Urinary bladder (tissue), 4 donors: Measurements from ENCODE around the gene PPFIA1. TPM values are rescaled to one million over a fixed set of nuclear protein-coding genes. Genes with fewer than 3 reads are reported as not detected.
"Not testable (repeated sequence)": the region's sequence is repeated elsewhere in the genome, so short reads cannot be mapped to it uniquely, and the experiment has no call there.

ENCODE experiments used
- DNase-seq: peaks from one replicate; pipeline ENCODE4 v3.0.0-alpha.2; 2015; ENCODE audit errors: extremely low spot score
- H3K27ac ChIP-seq: one replicate; pipeline ENCODE4 v1.5.1; 2013; ENCODE audit warnings: low read depth, mild to moderate bottlenecking, moderate library complexity
- H3K36me3 ChIP-seq: one replicate; pipeline ENCODE4 v1.6.1; 2013; ENCODE audit warnings: mild to moderate bottlenecking, moderate library complexity; ENCODE audit not compliant: insufficient read depth
- H3K4me1 ChIP-seq: one replicate; pipeline ENCODE4 v1.6.1; 2013; ENCODE audit warnings: mild to moderate bottlenecking, moderate library complexity; ENCODE audit not compliant: insufficient read depth
- H3K4me3 ChIP-seq: one replicate; pipeline ENCODE4 v1.5.1; 2013; ENCODE audit warnings: low read depth, low read length
- WGBS: extraction: QIAGEN DNeasy Blood & Tissue Kit; methylation state at CpG from one replicate; pipeline ENCODE4 v1.1.7; 2013; 5-methylcytosine and 5-hydroxymethylcytosine counted together
- polyA plus RNA-seq: library from polyadenylated mRNA; stranded (reverse); fragments of 200-250 nt; gene quantifications from one replicate; pipeline ENCODE4 v1.2.3, GENCODE V29; 2013
- total RNA-seq: library from RNA; depleted of rRNA; stranded (reverse); fragments of >200 nt; gene quantifications from one replicate; pipeline ENCODE4 v1.2.3, GENCODE V29; 2014
- donor health status: healthy with polysubstance abuse.
- donor health status: healthy.

The PPFIA1 gene
- total and polyA plus RNA-seq, 2 donors, result 25.5 to 54.0 TPM

GRCh38 chr11:70328556-70328955 lies 58.1 kb downstream of the PPFIA1 start:
- Histone ChIP-seq H3K27ac (no peak overlapping the region), H3K36me3 (peaks cover 2% of the 10 kb centered on the region), H3K4me3 (no peak overlapping the region), H3K4me1 (no peaks in the 10 kb centered on the region)
- DNase-seq, result no peak
- WGBS, result 92% methylated on average over 4 of the region's 4 CpGs

DNA sequence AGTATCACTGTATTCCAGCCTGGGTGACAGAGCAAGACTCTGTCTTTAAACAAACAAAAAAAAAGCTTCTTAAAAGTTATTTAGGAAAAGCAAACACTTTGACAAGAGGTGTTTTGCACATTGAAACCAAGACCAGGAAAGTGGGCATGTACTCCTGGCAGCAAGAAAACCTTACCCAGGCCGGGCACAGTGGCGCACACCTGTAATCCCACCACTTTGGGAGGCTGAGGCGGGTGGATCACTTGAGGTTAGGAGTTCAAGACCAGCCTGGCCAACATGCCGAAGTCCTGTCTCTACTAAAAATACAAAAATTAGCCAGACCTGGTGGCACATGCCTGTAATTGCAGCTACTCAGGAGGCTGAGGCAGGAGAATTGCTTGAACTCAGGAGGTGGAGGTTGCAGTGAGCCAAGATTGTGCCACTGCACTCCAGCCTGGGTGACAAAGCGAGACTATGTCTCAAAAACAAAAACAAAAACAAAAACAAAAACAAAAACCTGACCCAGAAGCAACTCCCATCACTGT lies 60.9 kb downstream of the PPFIA1 start:
- H3K4me1 ChIP-seq, H3K4me3 ChIP-seq, DNase-seq, H3K27ac ChIP-seq, H3K36me3 ChIP-seq: not testable (repeated sequence)
- WGBS, result 89% methylated on average over 5 of the region's 5 CpGs

- Histone ChIP-seq H3K4me3 (no peak overlapping the region), H3K36me3 (peaks cover 5% of the 10 kb centered on the region), H3K4me1 (no peaks in the 10 kb centered on the region), H3K27ac (no peak overlapping the region)
- WGBS, result 83% methylated on average over 10 of the region's 10 CpGs
- no peak for DNase-seq
Observed at GRCh38 chr11:70331901-70332300, 61.4 kb downstream of the PPFIA1 start.

- no peak overlapping the region for H3K4me3 ChIP-seq
- WGBS, result 94% methylated on average over 7 of the region's 7 CpGs
Observed at GRCh38 chr11:70332567-70332966, 62.1 kb downstream of the PPFIA1 start.

GRCh38 chr11:70333261-70333660 lies 62.8 kb downstream of the PPFIA1 start:
- no peak for DNase-seq
- Histone ChIP-seq H3K27ac (no peak overlapping the region), H3K4me1 (no peaks in the 10 kb centered on the region), H3K4me3 (no peak overlapping the region), H3K36me3 (peaks cover 5% of the 10 kb centered on the region)
- WGBS, result 90% methylated on average over 13 of the region's 13 CpGs

More at GRCh38 chr11:70332567-70332966, 62.1 kb downstream of the PPFIA1 start:
- no peak for DNase-seq
- no peak overlapping the region for H3K27ac ChIP-seq
- H3K36me3 ChIP-seq, result peaks cover 5% of the 10 kb centered on the region
- H3K4me1 ChIP-seq, result no peaks in the 10 kb centered on the region

GRCh38 chr11:70334351-70334995 lies 64.0 kb downstream of the PPFIA1 start:
- Histone ChIP-seq H3K4me3 (no peak overlapping the region), H3K27ac (no peak overlapping the region), H3K36me3 (peaks cover 3% of the 10 kb centered on the region), H3K4me1 (no peaks in the 10 kb centered on the region)
- 93% methylated on average over 16 of the region's 16 CpGs for WGBS
- DNase-seq, result no peak

GRCh38 chr11:70335511-70335910 lies 65.0 kb downstream of the PPFIA1 start:
- no peaks in the 10 kb centered on the region for H3K4me1 ChIP-seq
- no peak overlapping the region for H3K4me3 ChIP-seq
- peaks cover 3% of the 10 kb centered on the region for H3K36me3 ChIP-seq
- WGBS, result 48% methylated on average over 7 of the region's 7 CpGs
- H3K27ac ChIP-seq, result no peak overlapping the region
- DNase-seq, result no peak

GRCh38 chr11:70338594-70338993 lies 68.1 kb downstream of the PPFIA1 start:
- 80% methylated on average over 4 of the region's 4 CpGs for WGBS
- Histone ChIP-seq H3K4me3 (no peak overlapping the region), H3K36me3 (peaks cover 3% of the 10 kb centered on the region)

DNA sequence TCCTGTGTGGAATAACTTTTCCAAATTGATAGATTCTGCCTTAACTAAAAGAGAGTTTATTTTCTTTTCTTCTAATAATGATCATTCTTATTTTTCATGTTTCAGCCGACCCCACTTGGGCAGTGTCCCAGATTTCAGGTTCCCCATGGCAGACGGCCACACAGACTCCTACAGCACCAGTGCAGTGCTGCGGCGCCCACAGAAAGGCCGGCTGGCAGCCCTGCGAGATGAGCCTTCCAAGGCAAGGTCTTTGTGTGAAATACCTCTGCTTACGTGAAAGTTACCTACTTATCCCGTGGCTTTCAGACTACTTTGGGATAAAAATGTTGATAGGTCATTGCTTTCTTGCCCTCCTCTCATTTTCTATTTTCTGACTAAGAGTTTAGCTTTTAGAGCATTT lies 68.6 kb downstream of the PPFIA1 start:
- peaks cover 4% of the 10 kb centered on the region for H3K36me3 ChIP-seq
- no peak overlapping the region for H3K27ac ChIP-seq
- WGBS, result 84% methylated on average over 8 of the region's 8 CpGs
- H3K4me3 ChIP-seq, result no peak overlapping the region
- no peak for DNase-seq
- no peaks in the 10 kb centered on the region for H3K4me1 ChIP-seq

More at GRCh38 chr11:70338594-70338993, 68.1 kb downstream of the PPFIA1 start:
- DNase-seq, result no peak
- Histone ChIP-seq H3K27ac (no peak overlapping the region), H3K4me1 (no peaks in the 10 kb centered on the region)

GRCh38 chr11:70341881-70342429 lies 71.5 kb downstream of the PPFIA1 start:
- Histone ChIP-seq H3K4me1 (no peaks in the 10 kb centered on the region), H3K36me3 (peaks cover 1% of the 10 kb centered on the region), H3K4me3 (no peak overlapping the region), H3K27ac (no peak overlapping the region)
- DNase-seq, result no peak
- 86% methylated on average over 15 of the region's 15 CpGs for WGBS

GRCh38 chr11:70343636-70344035 lies 73.1 kb downstream of the PPFIA1 start:
- Histone ChIP-seq H3K4me3 (no peak overlapping the region), H3K27ac (no peak overlapping the region), H3K36me3 (peaks cover 4% of the 10 kb centered on the region), H3K4me1 (no peaks in the 10 kb centered on the region)
- no peak for DNase-seq
- WGBS, result 86% methylated on average over 11 of the region's 11 CpGs

DNA sequence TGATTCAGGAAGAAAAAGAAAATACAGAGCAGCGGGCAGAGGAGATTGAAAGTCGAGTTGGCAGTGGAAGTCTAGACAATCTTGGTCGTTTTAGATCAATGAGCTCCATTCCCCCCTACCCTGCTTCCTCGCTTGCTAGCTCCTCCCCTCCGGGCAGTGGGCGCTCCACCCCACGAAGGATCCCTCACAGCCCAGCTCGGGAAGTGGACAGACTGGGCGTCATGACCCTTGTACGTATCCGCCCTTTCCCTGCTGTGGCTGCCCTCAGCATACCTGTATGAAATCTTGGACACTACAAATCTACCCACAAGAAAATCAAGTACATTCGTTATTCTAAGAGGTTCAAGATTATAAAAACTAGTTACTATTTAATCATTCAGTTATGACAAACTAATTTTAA lies 77.7 kb downstream of the PPFIA1 start:
- no peak overlapping the region for H3K4me3 ChIP-seq
- no peak for DNase-seq
- H3K27ac ChIP-seq, result no peak overlapping the region
- 77% methylated on average over 12 of the region's 12 CpGs for WGBS
- H3K36me3 ChIP-seq, result peaks cover 7% of the 10 kb centered on the region
- H3K4me1 ChIP-seq, result no peaks in the 10 kb centered on the region

- 80% methylated on average over 1 of the region's 1 CpG for WGBS
- no peaks in the 10 kb centered on the region for H3K4me1 ChIP-seq
- no peak for DNase-seq
- H3K4me3 ChIP-seq, result no peak overlapping the region
- H3K36me3 ChIP-seq, result peaks cover 7% of the 10 kb centered on the region
- no peak overlapping the region for H3K27ac ChIP-seq
Observed at GRCh38 chr11:70348608-70349007, 78.1 kb downstream of the PPFIA1 start.

DNA sequence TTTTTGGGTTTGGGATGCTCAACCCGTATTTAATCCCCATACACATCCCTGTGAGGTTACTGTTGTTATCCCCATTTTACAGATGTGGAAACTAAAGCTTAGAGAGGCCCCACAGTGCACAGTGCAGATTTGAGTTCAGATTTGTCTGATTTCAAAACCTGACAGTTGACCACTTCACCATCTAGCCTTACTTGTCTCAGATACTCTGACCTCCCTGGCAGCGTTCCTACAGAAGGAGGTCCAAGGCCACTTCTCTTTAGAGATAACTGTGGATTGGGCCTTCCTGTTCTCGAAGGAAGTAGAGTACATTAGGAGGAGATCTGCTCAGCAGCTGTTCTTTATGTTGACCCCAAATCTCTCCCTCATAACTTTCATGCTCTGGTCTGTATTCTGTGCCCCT lies 81.2 kb downstream of the PPFIA1 start:
- Histone ChIP-seq H3K36me3 (peaks cover 13% of the 10 kb centered on the region), H3K4me3 (no peak overlapping the region), H3K4me1 (no peaks in the 10 kb centered on the region), H3K27ac (no peak overlapping the region)
- 87% methylated on average over 3 of the region's 3 CpGs for WGBS
- no peak for DNase-seq
